ENCODE data around the gene GRAMD2B.
"Not testable (repeated sequence)": the region's sequence is repeated elsewhere in the genome, so short reads cannot be mapped to it uniquely, and the experiment has no call there.

The GRAMD2B gene

DNA sequence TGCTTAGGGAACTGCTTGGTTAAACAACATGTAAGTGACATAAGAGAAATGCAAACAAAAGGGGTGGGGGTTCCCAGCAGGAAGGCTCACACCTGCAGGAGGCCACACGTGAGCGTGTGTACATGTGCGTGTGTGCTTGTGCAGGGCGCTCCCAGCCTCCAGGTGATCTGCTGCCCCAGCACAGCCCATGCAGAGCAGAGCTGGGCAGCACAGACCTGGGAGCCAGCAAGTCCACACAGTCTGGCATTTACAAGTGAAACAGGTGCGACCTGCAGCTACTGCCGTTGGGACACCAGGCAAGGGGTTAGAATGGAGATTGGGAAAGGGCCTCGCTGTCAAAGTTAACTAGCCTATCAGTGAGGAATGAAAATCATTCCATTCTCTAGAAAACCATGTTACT, 41.8 kb downstream of the GRAMD2B start:
- no peak overlapping the region for H3K27ac Mint-ChIP-seq
- peaks cover 8% of the 10 kb centered on the region for H3K4me1 Mint-ChIP-seq
- CTCF ChIA-PET = interaction anchor here (0.7 to 1.4 kb wide), 2 partner anchors 11 to 35 kb away, joined by 3 read pairs; no protein-coding TSS in a partner anchor
- H3K27me3 Mint-ChIP-seq = no peaks in the 10 kb centered on the region
- H3K36me3 Mint-ChIP-seq = no peaks in the 10 kb centered on the region
- no peak overlapping the region for H3K4me3 Mint-ChIP-seq
- H3K9me3 Mint-ChIP-seq = no peaks in the 10 kb centered on the region
- DNase-seq = no peak

GRCh38 chr5:126468091-126468490, 44.9 kb downstream of the GRAMD2B start:
- Mint-ChIP-seq H3K4me3 (no peak overlapping the region), H3K27me3 (no peaks in the 10 kb centered on the region), H3K4me1 (peaks cover 8% of the 10 kb centered on the region), H3K9me3 (no peaks in the 10 kb centered on the region), H3K36me3 (no peaks in the 10 kb centered on the region), H3K27ac (no peak overlapping the region)
- DNase-seq = no peak
- CTCF ChIA-PET = no interaction called here

- Mint-ChIP-seq H3K9me3 (no peaks in the 10 kb centered on the region), H3K4me3 (no peak overlapping the region), H3K36me3 (no peaks in the 10 kb centered on the region), H3K27ac (no peak overlapping the region), H3K27me3 (no peaks in the 10 kb centered on the region), H3K4me1 (no peaks in the 10 kb centered on the region)
- CTCF ChIA-PET = interaction anchor here (0.6 kb wide), 1 partner anchor 70 kb away, joined by 4 read pairs; no protein-coding TSS in a partner anchor
- DNase-seq = no peak
Measured at GRCh38 chr5:126469536-126470316, 46.5 kb downstream of the GRAMD2B start.

DNA sequence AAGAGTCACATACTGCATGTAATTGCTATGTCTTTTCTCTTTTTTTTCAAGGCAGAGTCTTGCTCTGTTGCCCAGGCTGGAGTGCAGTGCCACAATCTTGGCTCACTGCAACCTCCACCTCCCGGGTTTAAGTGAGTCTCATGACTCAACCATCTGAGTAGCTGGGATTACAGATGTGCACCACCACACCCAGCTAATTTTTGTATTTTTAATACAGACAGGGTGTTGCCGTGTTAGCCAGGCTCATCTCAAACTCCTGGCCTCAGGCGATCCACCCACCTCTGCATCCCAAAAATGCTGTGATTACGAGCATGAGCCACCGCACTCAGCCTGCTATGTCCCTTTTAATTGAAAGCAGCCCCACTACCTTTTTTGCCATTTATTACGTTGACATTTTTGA, 47.3 kb downstream of the GRAMD2B start:
- DNase-seq, H3K36me3 Mint-ChIP-seq, CTCF ChIA-PET, H3K27me3 Mint-ChIP-seq, H3K4me3 Mint-ChIP-seq, H3K4me1 Mint-ChIP-seq, H3K9me3 Mint-ChIP-seq, H3K27ac Mint-ChIP-seq: not testable (repeated sequence)

DNA sequence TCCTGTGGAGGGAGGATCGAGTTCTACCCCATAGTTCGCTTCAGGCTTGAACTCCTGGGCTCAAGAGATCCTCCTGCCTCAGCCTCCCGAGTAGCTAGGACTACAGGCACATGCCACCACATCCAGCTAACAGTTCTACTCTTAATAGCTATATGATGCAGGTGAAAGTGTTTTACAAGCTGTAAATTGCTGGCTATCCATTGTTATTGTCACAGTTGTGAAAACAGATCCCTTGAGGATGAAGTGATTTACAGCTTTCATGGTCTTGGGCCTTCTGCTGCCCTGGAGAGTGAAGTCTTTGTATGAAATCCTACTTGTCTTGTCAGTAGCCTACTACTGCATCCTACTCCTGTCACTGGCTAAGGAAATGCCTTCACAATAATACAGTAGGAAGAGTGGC, 48.0 kb downstream of the GRAMD2B start:
- no peaks in the 10 kb centered on the region for H3K4me1 Mint-ChIP-seq
- CTCF ChIA-PET = no interaction called here
- no peak overlapping the region for H3K4me3 Mint-ChIP-seq
- H3K27me3 Mint-ChIP-seq = no peaks in the 10 kb centered on the region
- H3K9me3 Mint-ChIP-seq = no peaks in the 10 kb centered on the region
- no peak overlapping the region for H3K27ac Mint-ChIP-seq
- no peaks in the 10 kb centered on the region for H3K36me3 Mint-ChIP-seq
- no peak for DNase-seq

DNA sequence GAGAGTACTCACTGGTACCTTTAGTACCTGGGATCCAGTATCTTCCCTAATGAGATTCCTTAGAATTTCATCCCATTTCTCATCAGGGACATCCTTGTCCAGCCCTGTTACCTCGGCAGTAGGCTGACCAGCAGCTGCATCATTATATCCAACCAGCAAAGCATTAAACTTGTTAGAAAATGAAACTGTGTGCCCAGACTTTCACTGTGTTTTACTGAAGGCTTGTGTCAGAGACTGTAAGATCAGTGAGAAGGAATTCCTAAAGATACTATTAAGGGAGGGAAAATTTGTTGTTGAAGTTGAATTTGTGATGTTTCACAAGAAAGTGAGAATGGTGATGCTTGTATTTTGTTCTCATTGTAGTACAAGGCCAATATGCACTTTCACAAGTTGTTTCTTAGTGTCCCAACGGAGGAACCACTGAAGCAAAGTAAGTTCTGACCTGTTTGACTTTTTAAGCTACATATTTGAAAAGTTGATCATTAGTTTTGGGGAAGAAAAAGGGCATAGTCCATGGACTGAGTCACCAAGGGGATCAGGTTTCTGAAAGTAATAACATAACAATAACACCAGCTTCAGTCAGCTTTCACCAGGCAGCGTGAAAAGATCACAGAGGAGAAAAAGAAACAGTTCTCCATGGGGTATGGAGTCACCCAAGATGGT, 48.8 kb downstream of the GRAMD2B start:
- Mint-ChIP-seq H3K9me3 (no peaks in the 10 kb centered on the region), H3K36me3 (no peaks in the 10 kb centered on the region), H3K27ac (no peak overlapping the region), H3K27me3 (no peaks in the 10 kb centered on the region), H3K4me3 (no peak overlapping the region), H3K4me1 (no peaks in the 10 kb centered on the region)
- CTCF ChIA-PET = no interaction called here
- no peak for DNase-seq

- H3K36me3 Mint-ChIP-seq = no peaks in the 10 kb centered on the region
- H3K27ac Mint-ChIP-seq = no peak overlapping the region
- H3K27me3 Mint-ChIP-seq = no peaks in the 10 kb centered on the region
- DNase-seq = no peak
- CTCF ChIA-PET = no interaction called here
- no peaks in the 10 kb centered on the region for H3K9me3 Mint-ChIP-seq
- no peaks in the 10 kb centered on the region for H3K4me1 Mint-ChIP-seq
- no peak overlapping the region for H3K4me3 Mint-ChIP-seq
Measured at GRCh38 chr5:126472538-126472889, 49.3 kb downstream of the GRAMD2B start.

DNA sequence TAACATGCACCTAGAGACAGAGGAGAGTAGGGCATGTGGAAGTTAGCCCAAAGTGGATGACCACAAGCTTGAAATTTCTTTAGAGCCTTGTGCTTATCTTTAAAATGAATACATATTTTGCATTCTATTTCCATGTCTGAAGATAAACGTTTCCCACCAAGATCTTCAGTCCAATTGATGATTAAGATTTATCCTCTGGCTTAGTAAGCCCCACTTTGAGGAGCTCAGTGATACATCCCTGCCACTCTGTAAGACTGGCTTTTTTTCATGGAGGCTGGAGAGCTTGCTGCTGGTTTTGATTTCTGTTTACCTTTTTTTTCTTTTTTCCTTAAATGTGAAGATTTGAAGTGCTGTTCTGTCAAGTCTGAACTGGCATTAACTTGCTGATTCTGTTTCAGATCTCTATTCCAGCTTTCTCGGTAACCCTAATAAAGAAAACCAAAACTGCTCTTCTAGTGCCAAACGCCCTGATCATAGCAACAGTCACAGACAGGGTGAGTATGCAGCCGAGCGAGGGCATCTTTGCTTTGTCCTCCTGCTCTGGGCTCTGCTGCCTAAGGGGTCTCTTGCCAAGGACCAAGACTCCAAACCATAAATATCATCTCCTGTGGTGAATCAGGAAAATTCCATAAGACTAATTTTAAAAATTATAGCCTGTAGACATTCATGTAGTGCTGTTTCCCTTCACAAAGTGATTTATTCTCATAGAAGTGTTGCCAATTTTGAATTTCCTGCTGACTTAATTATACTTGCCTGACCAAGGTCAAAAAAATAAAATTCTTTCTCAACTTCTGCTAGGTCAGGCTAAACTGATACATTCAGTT, 54.3 kb downstream of the GRAMD2B start:
- Mint-ChIP-seq H3K27ac (no peak overlapping the region), H3K4me1 (no peaks in the 10 kb centered on the region), H3K9me3 (no peaks in the 10 kb centered on the region), H3K4me3 (no peak overlapping the region), H3K36me3 (peaks cover 7% of the 10 kb centered on the region), H3K27me3 (no peaks in the 10 kb centered on the region)
- CTCF ChIA-PET = interaction anchor here (1.2 to 2.2 kb wide), 2 partner anchors 23 to 124 kb away, joined by 3 to 12 read pairs; no protein-coding TSS in a partner anchor
- no peak for DNase-seq

GRCh38 chr5:126479810-126480209, 56.6 kb downstream of the GRAMD2B start:
- H3K27ac Mint-ChIP-seq = no peak overlapping the region
- H3K4me3 Mint-ChIP-seq = no peak overlapping the region
- no peak for DNase-seq
- H3K4me1 Mint-ChIP-seq = no peaks in the 10 kb centered on the region
- H3K9me3 Mint-ChIP-seq = no peaks in the 10 kb centered on the region
- H3K27me3 Mint-ChIP-seq = no peaks in the 10 kb centered on the region
- CTCF ChIA-PET = no interaction called here
- peaks cover 15% of the 10 kb centered on the region for H3K36me3 Mint-ChIP-seq

GRCh38 chr5:126480824-126481223, 57.6 kb downstream of the GRAMD2B start:
- CTCF ChIA-PET = no interaction called here
- H3K4me3 Mint-ChIP-seq = no peak overlapping the region
- no peaks in the 10 kb centered on the region for H3K4me1 Mint-ChIP-seq
- DNase-seq = no peak
- no peaks in the 10 kb centered on the region for H3K27me3 Mint-ChIP-seq
- H3K9me3 Mint-ChIP-seq = no peaks in the 10 kb centered on the region
- no peak overlapping the region for H3K27ac Mint-ChIP-seq
- peaks cover 18% of the 10 kb centered on the region for H3K36me3 Mint-ChIP-seq

DNA sequence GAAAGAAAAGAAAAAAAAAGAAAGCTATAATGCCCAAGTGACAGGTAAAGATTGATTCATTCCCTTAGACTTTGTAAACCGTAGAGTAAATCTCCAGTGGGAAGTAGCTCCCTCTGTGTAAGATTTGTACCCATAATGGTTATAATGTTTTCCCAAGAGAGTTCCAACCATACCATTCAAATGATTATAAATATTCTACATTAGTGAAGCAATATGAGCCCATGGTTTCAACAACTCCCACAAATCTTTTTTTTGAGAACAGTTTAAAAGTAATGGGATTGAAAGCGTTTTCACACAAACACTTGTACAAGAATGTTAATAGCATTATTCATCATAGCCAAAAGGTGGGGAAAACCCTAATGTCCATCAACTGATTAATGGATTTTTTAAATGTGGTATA, 58.0 kb downstream of the GRAMD2B start:
- no peaks in the 10 kb centered on the region for H3K4me1 Mint-ChIP-seq
- CTCF ChIA-PET = no interaction called here
- peaks cover 18% of the 10 kb centered on the region for H3K36me3 Mint-ChIP-seq
- no peak overlapping the region for H3K27ac Mint-ChIP-seq
- no peak overlapping the region for H3K4me3 Mint-ChIP-seq
- no peak for DNase-seq
- H3K9me3 Mint-ChIP-seq = no peaks in the 10 kb centered on the region
- no peaks in the 10 kb centered on the region for H3K27me3 Mint-ChIP-seq

DNA sequence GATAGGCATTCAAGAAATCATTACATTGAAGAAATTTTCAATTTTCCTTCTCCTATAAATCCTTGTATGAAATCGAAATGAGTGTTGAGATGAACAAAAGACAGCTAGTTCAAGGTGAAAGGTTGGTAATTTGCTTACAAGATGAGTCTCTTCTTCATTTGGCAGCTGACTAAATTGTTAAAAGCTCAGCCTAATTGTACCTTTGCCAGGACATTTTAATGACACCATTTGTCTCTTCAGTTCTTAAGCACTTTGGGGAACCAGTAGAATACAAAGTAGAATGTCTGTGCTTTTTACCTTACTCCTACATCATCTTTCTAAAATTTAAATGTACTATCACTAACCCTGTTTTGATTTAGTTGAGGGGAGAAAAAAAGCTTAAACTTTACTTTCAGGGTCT, 59.4 kb downstream of the GRAMD2B start:
- DNase-seq = no peak
- no peaks in the 10 kb centered on the region for H3K27me3 Mint-ChIP-seq
- no peaks in the 10 kb centered on the region for H3K9me3 Mint-ChIP-seq
- no peak overlapping the region for H3K4me3 Mint-ChIP-seq
- H3K27ac Mint-ChIP-seq = no peak overlapping the region
- no peaks in the 10 kb centered on the region for H3K4me1 Mint-ChIP-seq
- CTCF ChIA-PET = no interaction called here
- peaks cover 24% of the 10 kb centered on the region for H3K36me3 Mint-ChIP-seq

- Mint-ChIP-seq H3K9me3 (no peaks in the 10 kb centered on the region), H3K27me3 (no peaks in the 10 kb centered on the region), H3K4me3 (no peak overlapping the region), H3K4me1 (no peaks in the 10 kb centered on the region), H3K27ac (no peak overlapping the region), H3K36me3 (peaks cover 24% of the 10 kb centered on the region)
- no peak for DNase-seq
- CTCF ChIA-PET = no interaction called here
Measured at GRCh38 chr5:126483156-126483555, 59.9 kb downstream of the GRAMD2B start.

DNA sequence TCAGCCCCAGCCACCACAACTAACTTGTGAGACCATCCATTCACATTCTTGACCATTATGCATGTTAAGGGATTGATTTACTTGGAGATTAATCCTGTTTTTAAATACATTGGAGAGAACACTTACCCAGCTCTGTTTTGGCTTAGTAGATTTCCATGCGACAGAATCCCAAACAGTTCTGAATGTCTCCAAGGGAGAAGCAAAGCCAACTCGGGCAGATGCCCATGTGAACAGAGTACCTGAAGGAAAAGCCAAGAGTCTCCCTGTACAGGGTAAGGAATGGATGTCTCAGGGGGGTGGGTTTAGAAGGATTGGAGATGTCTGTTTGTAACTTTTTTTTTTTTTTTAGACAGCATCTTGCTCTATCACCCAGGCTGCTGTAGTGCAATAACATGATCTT, 61.0 kb downstream of the GRAMD2B start:
- Mint-ChIP-seq H3K36me3 (peaks cover 24% of the 10 kb centered on the region), H3K27me3 (no peaks in the 10 kb centered on the region)
- CTCF ChIA-PET = interaction anchor here (0.9 to 1.8 kb wide), 2 partner anchors 16 to 17 kb away, joined by 3 to 6 read pairs; no protein-coding TSS in a partner anchor

More for the DNA sequence above, 61.0 kb downstream of the GRAMD2B start:
- no peak for DNase-seq
- Mint-ChIP-seq H3K27ac (no peak overlapping the region), H3K4me1 (no peaks in the 10 kb centered on the region), H3K4me3 (no peak overlapping the region), H3K9me3 (no peaks in the 10 kb centered on the region)

All from activated naive CD4-positive, alpha-beta T cell treated with anti-CD3 and anti-CD28 coated beads, Interleukin-2, amount 10 ng/mL, durations not matched to agents 7 days and 5 days (primary cell).